Measurements from ENCODE around the gene PLBD2. TPM values are rescaled to one million over a fixed set of nuclear protein-coding genes. Genes with fewer than 3 reads are reported as not detected.

PLBD2 gene
- total RNA-seq, 1 experiment from 2014 or later: 31.4 TPM

GRCh38 chr12:113432986-113433385 is 74.6 kb downstream of the PLBD2 start:
- H3K27me3 Mint-ChIP-seq (ENCODE audit: low read depth): peaks cover 19% of the 10 kb centered on the region
- H3K4me1 Mint-ChIP-seq: peaks cover 3 to 10% of the 10 kb centered on the region in 2 experiments
- no peak overlapping the region for H2BK20ac ChIP-seq (ENCODE audit: low read depth, low read length, poor library complexity, severe bottlenecking)
- no peak overlapping the region for H3K4me2 ChIP-seq (ENCODE audit: insufficient read depth, insufficient read length, low read length)
- no peaks in the 10 kb centered on the region for H3K4me1 ChIP-seq (ENCODE audit: insufficient read depth, low read length)
- H3K14ac ChIP-seq (ENCODE audit: insufficient read depth, low read length): no peak overlapping the region
- H3K79me1 ChIP-seq (ENCODE audit: insufficient read depth, low read depth, low read length, poor library complexity, severe bottlenecking): no peaks in the 10 kb centered on the region
- no peak overlapping the region for H2BK15ac ChIP-seq (ENCODE audit: low read depth, low read length)
- H2BK120ac ChIP-seq (ENCODE audit: low read depth, low read length, poor library complexity, severe bottlenecking): no peak overlapping the region
- H4K91ac ChIP-seq (ENCODE audit: insufficient read length, low read depth, low read length): no peak overlapping the region
- no peak overlapping the region for H2AK5ac ChIP-seq (ENCODE audit: insufficient read length, low read length)
- no peak overlapping the region for H3K9ac ChIP-seq (ENCODE audit: extremely low read depth, insufficient read length, low read length)
- H3K23me2 ChIP-seq (ENCODE audit: insufficient read length, low read depth, low read length, poor library complexity, severe bottlenecking): no peaks in the 10 kb centered on the region
- no peak overlapping the region for H3K56ac ChIP-seq (ENCODE audit: insufficient read length, low read depth, low read length)
- H3K18ac ChIP-seq (ENCODE audit: insufficient read length, low read depth, low read length): no peak overlapping the region
- no peak overlapping the region for H4K5ac ChIP-seq (ENCODE audit: insufficient read length, low read depth, low read length)
- H3K9me3 ChIP-seq (ENCODE audit: control insufficient read depth, low read depth, low read length): no peaks in the 10 kb centered on the region
- H3K23ac ChIP-seq (ENCODE audit: insufficient read length, low read depth, low read length): no peak overlapping the region
- H3K27ac ChIP-seq (ENCODE audit: insufficient read length, low read depth, low read length): no peak overlapping the region
- peaks cover 0 to 4% of the 10 kb centered on the region in 2 experiments; a peak in 3 of 5 replicates for H3K9me3 Mint-ChIP-seq
- DNase-seq: no peak
- no peak overlapping the region for H2BK12ac ChIP-seq (ENCODE audit: insufficient read length, low read depth, low read length)
- no peak overlapping the region for H2AFZ ChIP-seq (ENCODE audit: low read length)
- no peak overlapping the region for H3K4ac ChIP-seq (ENCODE audit: low read depth, low read length)
- H4K8ac ChIP-seq (replicated peaks; ENCODE audit: insufficient read length, low read depth, low read length): no peak overlapping the region
- H3K79me2 ChIP-seq (ENCODE audit: insufficient read depth, low read length): no peaks in the 10 kb centered on the region
- H3T11ph ChIP-seq (ENCODE audit: low read length): no peak overlapping the region
- H3K27ac Mint-ChIP-seq: 0 out of 7 replicates have a peak overlapping the region, but pooled peaks of 1 of the 3 experiments have one; percentile 10
- no peak overlapping the region for H2BK5ac ChIP-seq (ENCODE audit: insufficient read length, low read length)
- no peaks in the 10 kb centered on the region for H3K27me3 ChIP-seq (ENCODE audit: insufficient read depth, low read length)
- peaks cover 0 to 4% (median 0%) of the 10 kb centered on the region in 3 experiments; a peak in 1 of 7 replicates for H3K36me3 Mint-ChIP-seq (ENCODE audit: insufficient read depth in 1 of 3, low read depth in 3 of 3)
- H3K4me3 Mint-ChIP-seq: no peak overlapping the region
- no peaks in the 10 kb centered on the region for H4K20me1 ChIP-seq (ENCODE audit: control insufficient read depth, insufficient read depth, insufficient read length)
- no peak for TF ChIP-seq CTCF (conservative IDR thresholded peaks at IDR 0.05)
